ENCODE measurements around the gene EYS.
"Not testable (repeated sequence)": the region's sequence is repeated elsewhere in the genome, so short reads cannot be mapped to it uniquely, and the experiment has no call there.

EYS gene

GRCh38 chr6:63800386-63800785, 1906.6 kb downstream of the EYS start:
- not testable (repeated sequence) for DNase-seq

DNA sequence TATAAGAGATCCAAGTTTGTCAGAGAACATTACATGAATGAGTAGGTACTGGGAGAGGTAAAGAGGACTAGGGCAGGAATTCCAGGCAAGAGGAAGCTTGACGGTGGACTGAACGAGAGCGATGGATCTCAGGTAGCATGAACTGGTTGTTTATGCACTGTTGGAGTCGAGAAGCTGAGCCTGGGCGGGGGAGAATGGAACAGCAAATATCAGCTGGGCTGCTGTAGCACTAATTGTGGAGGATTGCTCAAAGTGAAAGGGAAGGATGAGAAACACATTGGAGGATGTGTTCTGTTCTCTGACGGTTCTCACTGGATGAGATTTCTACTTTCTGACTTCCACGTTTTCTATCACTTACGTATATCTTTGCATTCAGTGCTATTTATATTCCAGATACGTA, 1907.2 kb downstream of the EYS start:
- DNase-seq, result no peak

- DNase-seq, result no peak
Measured at GRCh38 chr6:63799313-63799712, 1907.7 kb downstream of the EYS start.

DNA sequence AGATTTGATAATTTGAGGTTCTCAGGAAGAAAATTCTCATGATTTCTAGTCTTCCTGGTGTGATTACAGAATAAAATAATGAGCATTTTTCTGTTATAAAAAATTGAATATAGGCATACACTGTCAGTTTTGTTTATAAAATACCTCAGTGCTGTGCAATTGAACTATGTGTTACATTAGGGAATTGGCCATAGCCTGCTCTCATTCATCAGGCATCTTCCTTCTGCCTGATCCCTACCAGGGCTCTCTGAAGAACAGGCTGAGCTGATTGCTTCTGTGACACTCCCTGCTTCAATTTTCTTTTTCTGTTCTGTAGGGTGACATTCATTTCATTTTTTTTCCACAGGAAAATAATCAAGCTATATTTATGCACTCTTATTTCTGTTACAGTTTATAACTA, 1908.6 kb downstream of the EYS start:
- DNase-seq, result no peak

- no peak for DNase-seq
Measured at GRCh38 chr6:63797721-63798120, 1909.3 kb downstream of the EYS start.

GRCh38 chr6:63795826-63796225, 1911.2 kb downstream of the EYS start:
- no peak for DNase-seq

- DNase-seq, result no peak
Measured at GRCh38 chr6:63795006-63795405, 1912.0 kb downstream of the EYS start.

DNA sequence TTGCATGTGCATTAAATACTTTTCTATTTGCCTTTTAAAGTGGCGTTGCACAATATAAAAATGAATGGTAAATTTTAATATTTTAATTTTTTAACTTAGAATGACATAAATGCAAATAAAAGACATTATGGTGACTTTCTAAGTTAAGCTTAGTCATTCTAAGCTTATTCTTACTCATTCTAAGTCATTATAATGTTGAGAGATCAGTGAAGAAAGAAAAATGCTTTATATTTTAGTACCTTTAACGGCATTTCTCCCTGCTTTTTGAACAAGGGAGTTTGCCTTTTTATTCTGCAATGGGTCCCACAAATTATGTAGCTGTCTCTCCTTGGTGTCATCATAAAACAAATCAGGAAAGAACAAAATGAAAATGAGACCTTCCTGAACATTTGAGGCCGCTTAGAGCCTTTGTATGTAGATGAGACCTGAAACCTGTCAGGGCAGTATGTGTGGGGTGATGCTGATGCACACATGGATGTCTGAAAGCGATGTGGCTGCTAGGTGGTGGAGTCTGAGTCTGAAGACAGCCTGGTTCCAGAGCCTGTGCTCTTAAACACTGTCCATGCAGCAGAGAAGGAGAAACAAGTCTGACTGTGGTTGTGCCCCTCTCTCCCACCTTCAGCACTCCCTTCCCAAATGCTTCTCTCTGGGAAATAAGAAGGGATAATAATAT, 1913.4 kb downstream of the EYS start:
- DNase-seq, result no peak

DNA sequence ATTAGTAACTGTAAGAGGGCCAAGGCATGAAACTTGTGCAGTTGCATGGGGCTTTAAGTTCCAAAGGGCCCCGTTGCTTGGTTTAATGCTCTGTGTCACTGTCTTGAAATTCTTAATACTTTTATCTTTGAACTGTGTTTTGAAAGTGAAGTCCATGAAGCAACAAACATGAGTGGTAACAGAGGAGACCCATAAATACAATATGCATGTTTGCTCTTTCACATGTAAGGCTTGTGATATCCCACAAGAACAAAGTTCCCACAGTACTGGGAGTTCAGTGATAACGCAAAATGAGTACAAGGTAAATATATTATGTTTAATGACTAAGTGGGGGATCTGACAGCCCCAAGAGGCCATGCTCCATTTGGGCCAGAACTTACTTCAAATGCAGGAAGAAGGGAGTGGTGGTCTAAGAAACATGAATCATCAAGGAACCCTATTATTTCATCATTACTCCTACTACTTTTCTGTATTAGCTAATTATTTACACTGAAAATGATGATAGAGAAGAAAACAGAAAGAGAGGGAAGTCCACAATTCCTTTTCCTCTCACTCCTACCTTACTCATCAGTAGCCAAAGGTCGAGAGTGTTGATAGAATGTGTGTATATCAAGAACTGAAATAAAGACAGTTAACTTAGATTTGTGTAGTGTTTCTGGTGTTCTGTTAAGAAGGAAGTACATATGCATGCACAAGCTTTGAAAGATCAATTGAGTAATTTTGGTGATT, 1914.1 kb downstream of the EYS start:
- DNase-seq, result no peak

DNA sequence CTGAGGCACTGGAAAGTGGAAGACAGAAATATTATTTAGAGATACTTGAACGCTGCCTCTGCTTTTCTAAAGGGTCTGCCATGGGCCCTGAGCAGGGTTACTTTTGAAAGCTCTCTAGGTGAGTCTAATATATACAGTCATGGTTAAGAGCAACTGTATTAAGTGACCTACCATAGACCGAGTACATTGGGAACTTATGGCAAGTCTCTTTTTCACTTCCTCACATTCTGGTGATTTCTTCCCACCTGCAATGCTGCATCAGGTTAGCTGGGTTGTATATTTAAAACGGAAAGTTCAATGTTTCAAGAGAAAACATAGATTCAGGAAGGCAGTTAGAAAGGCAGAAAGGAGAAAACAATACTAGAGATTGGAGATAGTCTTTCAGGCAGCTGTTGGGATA, 1916.7 kb downstream of the EYS start:
- no peak for DNase-seq

GRCh38 chr6:63789699-63790098, 1917.3 kb downstream of the EYS start:
- no peak for DNase-seq

DNA sequence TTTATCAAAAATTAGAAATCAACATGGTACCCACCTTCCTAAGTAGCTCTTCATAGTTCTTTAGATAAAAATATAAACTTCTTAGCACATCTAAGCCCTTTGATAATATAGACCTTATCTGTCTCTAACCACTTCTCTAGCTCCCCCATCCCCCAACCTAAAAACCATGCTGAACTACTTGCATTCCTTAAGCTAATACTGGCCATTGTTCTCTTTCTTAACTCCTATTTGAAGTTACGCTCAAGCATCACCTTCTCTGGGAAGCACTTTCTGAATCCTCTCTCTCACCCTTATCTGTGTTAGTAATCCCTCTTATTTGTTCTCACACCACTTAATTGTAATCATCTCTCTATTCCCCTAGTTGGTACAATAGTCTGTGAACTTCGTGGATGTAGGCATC, 1918.5 kb downstream of the EYS start:
- no peak for DNase-seq

GRCh38 chr6:63787021-63787420, 1920.0 kb downstream of the EYS start:
- DNase-seq, result no peak

GRCh38 chr6:63785006-63785405, 1922.0 kb downstream of the EYS start:
- DNase-seq, result no peak

GRCh38 chr6:63783096-63783495, 1923.9 kb downstream of the EYS start:
- no peak for DNase-seq

- DNase-seq, result no peak
Measured at GRCh38 chr6:63774961-63775360, 1932.1 kb downstream of the EYS start.

GRCh38 chr6:63773200-63773599, 1933.8 kb downstream of the EYS start:
- no peak for DNase-seq

GRCh38 chr6:63765828-63766227, 1941.2 kb downstream of the EYS start:
- no peak for DNase-seq

GRCh38 chr6:63764318-63764916, 1942.6 kb downstream of the EYS start:
- no peak for DNase-seq

DNA sequence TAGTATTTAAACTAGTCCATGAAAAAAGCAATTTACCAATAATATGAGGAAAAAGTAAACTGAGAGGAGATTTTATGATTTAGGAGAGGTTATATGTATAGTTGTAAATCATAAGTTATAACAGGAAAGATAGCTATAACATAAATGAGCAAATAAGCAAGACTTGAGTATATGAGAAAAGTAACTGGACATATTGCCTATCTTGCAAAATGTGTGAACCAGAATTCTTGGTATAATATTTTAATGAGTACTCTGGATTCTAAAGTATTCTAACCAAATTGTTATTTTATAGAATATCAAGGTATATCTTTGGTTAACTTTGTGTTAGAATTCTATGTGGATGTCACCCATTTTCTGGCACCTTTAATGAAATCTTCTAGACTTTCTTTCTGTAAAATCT, 1946.8 kb downstream of the EYS start:
- no peak for DNase-seq

DNA sequence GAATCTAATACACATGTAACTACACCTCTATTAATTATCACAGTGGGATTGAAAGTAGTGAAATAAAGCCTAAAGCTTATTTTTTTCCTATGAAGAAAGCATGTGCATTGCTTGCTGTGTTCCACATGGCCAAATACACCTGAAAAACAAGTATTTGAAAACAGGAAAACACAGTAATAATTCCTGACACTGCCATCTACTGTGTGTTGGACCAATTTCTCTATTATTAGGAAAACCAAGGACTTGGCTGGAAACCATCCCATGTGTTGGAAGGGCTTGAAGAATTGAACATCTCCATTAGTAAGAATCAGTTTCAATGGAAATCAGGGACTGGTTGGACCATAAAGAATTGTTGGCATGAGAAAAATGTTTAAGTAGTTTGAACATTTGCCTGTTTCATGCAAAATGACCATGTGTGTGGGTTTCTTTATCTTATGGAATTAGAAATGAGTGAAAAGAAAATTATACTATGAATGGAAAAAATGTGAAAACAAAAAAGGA, 1947.4 kb downstream of the EYS start:
- no peak for DNase-seq

- DNase-seq, result no peak
Measured at GRCh38 chr6:63757826-63758225, 1949.2 kb downstream of the EYS start.

GRCh38 chr6:63757275-63757674, 1949.8 kb downstream of the EYS start:
- DNase-seq, result not testable (repeated sequence)

DNA sequence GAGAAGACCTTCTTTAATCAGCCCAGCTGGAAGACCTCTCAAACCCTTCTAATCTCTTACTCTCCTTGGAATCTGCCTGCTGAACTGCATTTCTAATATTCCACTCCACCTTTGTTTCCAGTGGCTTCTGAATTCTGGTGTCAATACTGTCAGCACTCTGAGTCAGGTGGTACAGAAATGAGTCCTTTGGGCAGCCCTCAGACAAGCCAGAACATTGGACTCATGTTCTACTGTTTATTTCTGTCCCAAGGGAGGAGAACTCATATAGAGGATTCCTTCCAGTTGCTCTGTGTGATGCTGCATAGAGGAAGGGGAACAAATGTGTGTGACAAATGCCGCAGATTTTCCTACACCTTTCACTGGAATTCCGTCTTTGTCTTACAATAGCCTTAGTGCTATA, 1956.6 kb downstream of the EYS start:
- DNase-seq, result no peak
